T-helper 2 cell treated with Interferon-gamma antibody and Interleukin-4, amounts not matched to agents 100 ng/mL and 5 ng/mL, for 36 hours (primary cell): ENCODE results near the gene KNDC1. TPM values are rescaled to one million over a fixed set of nuclear protein-coding genes. Genes with fewer than 3 reads are reported as not detected.
"Not testable (repeated sequence)": the region's sequence is repeated elsewhere in the genome, so short reads cannot be mapped to it uniquely, and the experiment has no call there.

Experiments
- intact Hi-C: fragments of 100-400 bp; cut with micrococcal nuclease; formaldehyde crosslinking; loops from one replicate; pipeline ENCODE4 v1.15.1; 2023
- total RNA-seq: library from RNA; stranded (reverse); gene quantifications from 2 replicates; pipeline ENCODE4 v1.2.3, GENCODE V29; 2022

KNDC1 gene
- total RNA-seq, result 0.48 and 0.57 TPM in 2 replicates

- intact Hi-C loops, result no loop called here
Observed at GRCh38 chr10:133159950-133160825, at the start of gene KNDC1. KNDC1 (plus strand) TSS chr10:133160219; CDS start chr10:133160468, 249 bp downstream.

- intact Hi-C loops, result no loop called here
Observed at GRCh38 chr10:133110609-133111275, 49.3 kb upstream of the KNDC1 start.

- intact Hi-C loops, result not testable (repeated sequence)
Observed at GRCh38 chr10:133111640-133112039, 48.4 kb upstream of the KNDC1 start.

GRCh38 chr10:133113146-133113830, 46.7 kb upstream of the KNDC1 start:
- intact Hi-C loops, result no loop called here

GRCh38 chr10:133113847-133114246, 46.2 kb upstream of the KNDC1 start:
- intact Hi-C loops, result no loop called here

GRCh38 chr10:133114251-133114650, 45.8 kb upstream of the KNDC1 start:
- intact Hi-C loops, result no loop called here

- intact Hi-C loops, result no loop called here
Observed at GRCh38 chr10:133114726-133115452, 45.1 kb upstream of the KNDC1 start.

GRCh38 chr10:133115453-133115842, 44.6 kb upstream of the KNDC1 start:
- intact Hi-C loops, result no loop called here

GRCh38 chr10:133115976-133116375, 44.0 kb upstream of the KNDC1 start:
- intact Hi-C loops, result no loop called here

GRCh38 chr10:133116455-133116854, 43.6 kb upstream of the KNDC1 start:
- intact Hi-C loops, result no loop called here

GRCh38 chr10:133117036-133117687, 42.9 kb upstream of the KNDC1 start:
- intact Hi-C loops, result no loop called here

- intact Hi-C loops, result no loop called here
Observed at GRCh38 chr10:133117688-133118071, 42.3 kb upstream of the KNDC1 start.

- intact Hi-C loops, result no loop called here
Observed at GRCh38 chr10:133121479-133121878, 38.5 kb upstream of the KNDC1 start.

GRCh38 chr10:133122171-133122935, 37.7 kb upstream of the KNDC1 start:
- intact Hi-C loops, result no loop called here

GRCh38 chr10:133123050-133123745, 36.8 kb upstream of the KNDC1 start:
- intact Hi-C loops, result no loop called here

- intact Hi-C loops, result no loop called here
Observed at GRCh38 chr10:133123746-133124356, 36.2 kb upstream of the KNDC1 start.

GRCh38 chr10:133124357-133125211, 35.4 kb upstream of the KNDC1 start:
- intact Hi-C loops, result no loop called here

- intact Hi-C loops, result no loop called here
Observed at GRCh38 chr10:133125901-133126300, 34.1 kb upstream of the KNDC1 start.
